HFF-Myc (cell line): ENCODE data around the gene PHTF2.

Experiments
- DNase-seq: peaks from one replicate; pipeline ENCODE4 v3.0.0-alpha.2; 2011; ENCODE audit warnings: low read depth; ENCODE audit errors: extremely low read depth
- H3K4me3 ChIP-seq: replicated peaks from 2 replicates; pipeline ENCODE4 v1.5.1; 2011; ENCODE audit warnings: low read depth, mild to moderate bottlenecking, control low read depth, low read length
- TF ChIP-seq, protein P1 (sequence below): IDR thresholded peaks from 2 replicates; pipeline ENCODE4 v1.5.1; 2012; ENCODE audit warnings: mild to moderate bottlenecking, low read depth, low read length, control low read depth; ENCODE audit errors: missing control alignments

PHTF2 gene

DNA sequence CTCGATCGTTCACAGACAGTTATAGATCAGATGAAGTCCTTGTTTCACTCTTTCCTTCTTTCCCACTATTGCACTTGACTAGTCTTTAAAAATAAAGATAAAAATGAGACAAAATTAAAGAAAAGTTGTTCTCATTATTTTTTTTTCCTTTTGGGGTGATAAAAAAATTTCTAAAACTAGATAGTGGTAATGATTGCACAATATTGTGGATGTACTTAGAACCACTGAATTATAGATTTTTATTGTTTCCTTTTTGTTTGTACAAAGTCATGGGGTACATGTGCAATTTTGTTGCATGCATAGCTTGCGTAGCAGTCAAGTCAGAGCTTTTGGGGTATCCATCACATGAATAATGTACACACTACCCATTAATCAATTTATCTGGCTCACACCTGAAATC is 97.3 kb downstream of the PHTF2 start:
- TF ChIP-seq, protein P1, sequence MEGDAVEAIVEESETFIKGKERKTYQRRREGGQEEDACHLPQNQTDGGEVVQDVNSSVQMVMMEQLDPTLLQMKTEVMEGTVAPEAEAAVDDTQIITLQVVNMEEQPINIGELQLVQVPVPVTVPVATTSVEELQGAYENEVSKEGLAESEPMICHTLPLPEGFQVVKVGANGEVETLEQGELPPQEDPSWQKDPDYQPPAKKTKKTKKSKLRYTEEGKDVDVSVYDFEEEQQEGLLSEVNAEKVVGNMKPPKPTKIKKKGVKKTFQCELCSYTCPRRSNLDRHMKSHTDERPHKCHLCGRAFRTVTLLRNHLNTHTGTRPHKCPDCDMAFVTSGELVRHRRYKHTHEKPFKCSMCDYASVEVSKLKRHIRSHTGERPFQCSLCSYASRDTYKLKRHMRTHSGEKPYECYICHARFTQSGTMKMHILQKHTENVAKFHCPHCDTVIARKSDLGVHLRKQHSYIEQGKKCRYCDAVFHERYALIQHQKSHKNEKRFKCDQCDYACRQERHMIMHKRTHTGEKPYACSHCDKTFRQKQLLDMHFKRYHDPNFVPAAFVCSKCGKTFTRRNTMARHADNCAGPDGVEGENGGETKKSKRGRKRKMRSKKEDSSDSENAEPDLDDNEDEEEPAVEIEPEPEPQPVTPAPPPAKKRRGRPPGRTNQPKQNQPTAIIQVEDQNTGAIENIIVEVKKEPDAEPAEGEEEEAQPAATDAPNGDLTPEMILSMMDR = no peak
- no peak for DNase-seq
- H3K4me3 ChIP-seq = no peak overlapping the region

DNA sequence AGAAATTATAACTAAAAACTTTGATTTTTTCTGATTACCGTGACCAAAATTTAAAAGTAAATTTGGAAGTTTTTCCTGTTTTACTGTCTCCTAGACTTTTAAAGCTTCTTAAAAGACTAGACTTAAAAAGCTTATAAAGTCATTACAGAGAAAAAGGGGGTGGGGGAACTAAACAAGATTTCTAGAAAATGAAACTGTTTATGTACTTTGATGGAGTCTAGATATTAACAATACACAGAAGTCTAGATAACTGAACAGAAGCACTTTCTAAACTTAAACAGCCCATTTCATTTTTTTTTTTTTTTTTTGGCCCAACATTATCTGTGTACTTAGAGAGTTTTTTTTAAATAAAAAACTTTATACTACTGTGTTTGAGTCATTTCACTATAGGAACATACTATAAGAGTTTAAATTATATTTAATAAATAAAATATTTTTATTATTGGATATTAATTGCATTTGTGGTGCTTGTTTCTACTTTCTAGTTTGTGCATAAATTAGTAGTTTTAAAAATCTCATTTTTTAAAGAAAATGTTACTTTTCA is 98.5 kb downstream of the PHTF2 start:
- no peak for DNase-seq
- TF ChIP-seq, protein P1 = no peak
- no peak overlapping the region for H3K4me3 ChIP-seq

DNA sequence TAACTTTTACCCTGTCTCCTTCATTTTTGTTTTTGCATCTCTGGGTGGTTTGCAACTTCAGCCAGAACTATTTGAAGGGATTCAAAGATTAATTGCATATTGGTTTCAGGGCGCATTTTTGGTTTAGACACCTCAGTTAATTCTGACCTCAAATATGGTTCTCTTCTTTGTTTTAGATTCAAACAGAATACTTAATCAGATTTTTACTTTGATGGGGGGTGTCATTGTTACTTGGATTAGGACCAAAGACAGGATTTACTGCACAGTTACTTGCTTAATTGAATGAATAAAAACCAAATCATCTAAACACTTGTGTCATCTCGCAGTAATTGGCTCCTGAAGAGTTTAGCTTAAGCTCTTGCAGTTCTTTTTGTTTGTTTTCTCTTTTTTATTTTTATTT is 100.9 kb downstream of the PHTF2 start:
- TF ChIP-seq, protein P1 = no peak
- DNase-seq = no peak
- H3K4me3 ChIP-seq = no peak overlapping the region

DNA sequence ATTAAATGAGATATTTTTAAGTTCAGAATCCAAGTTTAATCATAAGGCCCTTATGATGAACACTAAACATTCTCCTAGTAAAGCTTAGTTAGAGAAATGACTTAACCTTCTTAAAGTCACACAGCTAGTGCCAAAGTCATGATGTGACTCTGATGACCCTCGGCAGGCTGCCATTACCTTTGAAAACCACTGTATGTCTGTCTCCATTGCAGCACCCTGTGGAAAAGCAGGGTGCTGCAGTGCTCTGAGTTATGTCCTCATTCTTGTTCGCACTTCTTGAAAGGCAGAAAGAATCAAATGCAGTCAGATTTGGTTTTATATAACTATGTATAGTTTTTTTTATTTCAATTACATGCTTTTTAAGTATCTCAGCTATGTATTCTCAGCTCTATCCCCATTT is 105.0 kb downstream of the PHTF2 start:
- H3K4me3 ChIP-seq = no peak overlapping the region
- TF ChIP-seq, protein P1 = no peak
- DNase-seq = no peak

DNA sequence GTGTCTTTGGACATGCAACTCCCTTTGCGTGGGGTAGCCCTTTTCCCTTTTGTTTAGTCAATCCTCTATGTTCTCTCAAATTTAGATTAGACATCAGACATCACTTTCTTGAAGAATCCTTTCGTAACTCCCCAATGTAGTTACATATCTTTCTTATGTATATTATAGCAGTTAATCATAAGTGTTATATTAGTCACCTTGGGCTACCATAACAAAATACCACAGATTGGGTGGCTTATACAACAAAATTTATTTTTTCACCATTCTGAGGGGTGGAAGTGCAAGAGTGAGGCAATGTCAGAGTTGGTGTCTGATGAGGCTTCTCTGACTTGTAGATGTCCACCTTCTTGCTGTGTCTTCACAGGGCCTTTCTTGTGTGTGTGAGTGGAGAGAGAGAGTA is 105.7 kb downstream of the PHTF2 start:
- H3K4me3 ChIP-seq = no peak overlapping the region
- DNase-seq = no peak
- TF ChIP-seq, protein P1 = no peak

DNA sequence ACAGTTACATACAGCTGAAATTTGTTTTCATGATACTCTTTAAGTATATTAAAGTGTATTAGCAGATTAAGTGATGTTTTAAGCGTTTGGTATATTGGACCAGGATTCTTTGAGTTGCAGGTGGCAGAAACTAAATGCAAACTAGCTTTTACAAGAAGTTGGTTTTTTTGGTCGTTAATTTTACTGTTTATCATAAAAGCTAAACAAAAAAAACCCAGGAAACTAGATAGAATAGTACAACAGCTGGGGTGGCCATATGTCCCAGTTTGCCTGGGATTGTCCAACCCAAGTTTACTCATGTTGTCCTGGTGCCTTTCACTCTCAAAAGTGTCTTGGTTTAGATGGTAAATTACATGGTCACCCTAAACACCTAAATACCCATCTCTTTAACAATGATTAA is 108.7 kb downstream of the PHTF2 start:
- no peak overlapping the region for H3K4me3 ChIP-seq
- TF ChIP-seq, protein P1 = no peak
- no peak for DNase-seq

DNA sequence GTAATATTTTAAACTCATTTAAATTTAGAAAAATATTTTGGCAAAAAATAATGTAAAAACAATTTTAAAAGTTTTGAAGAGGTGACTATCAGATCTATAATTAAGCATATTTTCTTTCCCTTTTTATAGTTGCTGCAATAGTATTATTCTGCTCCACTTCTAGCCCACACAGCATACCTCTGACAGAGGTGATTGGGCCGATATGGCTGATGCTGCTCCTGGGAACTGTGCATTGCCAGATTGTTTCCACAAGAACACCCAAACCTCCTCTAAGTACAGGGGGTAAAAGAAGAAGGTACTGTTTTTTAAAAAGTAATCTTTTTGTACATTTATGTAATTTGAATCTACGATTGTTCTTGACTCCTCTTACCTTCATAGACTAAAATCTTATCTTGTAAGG is 110.1 kb downstream of the PHTF2 start:
- DNase-seq = no peak
- TF ChIP-seq, protein P1 = no peak
- no peak overlapping the region for H3K4me3 ChIP-seq
